HepG2 (cell line): ENCODE results near the gene CENPO. TPM values are rescaled to one million over a fixed set of nuclear protein-coding genes. Genes with fewer than 3 reads are reported as not detected.

Experiments
- ATAC-seq: fragments of 200-7000 bp; cut with Tn5 transposase; 3 replicates; pipeline ENCODE4 v1.9.1; 2020; ENCODE audit warnings: mild to moderate bottlenecking, moderate library complexity
- BruUV-seq: library from RNA; stranded (reverse); fragments of 400-500 nt; replicated peaks from 2 replicates; lab custom pipeline; 2021; lab: Mats Ljungman, UMichigan
- CTCF ChIA-PET: fragments of 300-600 bp; formaldehyde crosslinking; extraction: SDS; loops from one replicate; lab custom pipeline; 2021; ENCODE audit warnings: low total read pairs, inconsistent platforms, low intra/inter-chr PET ratio; lab: Yijun Ruan, JAX
- POLR2A ChIA-PET: fragments of 350-600 bp; sonication (Branson Sonifier 250); formaldehyde crosslinking; loops from one replicate; lab custom pipeline; 2020; ENCODE audit warnings: antibody characterized with exemption, inconsistent platforms; lab: Yijun Ruan, JAX
- DNase-seq: peaks from one replicate; pipeline ENCODE4 v3.0.0-alpha.2; 2015; ENCODE audit warnings: low spot score
- FAIRE-seq: peaks from 3 replicates; lab custom pipeline; 2011; peaks lifted over from hg19 to GRCh38; lab: Jason Lieb, UNC
- H2AFZ ChIP-seq: one replicate; pipeline ENCODE4 v1.6.1; 2011; ENCODE audit warnings: low read length, inconsistent platforms
- H3K27ac ChIP-seq: fragments of 300-600 bp; 3 replicates; pipeline ENCODE4 v1.8.0; 2011; ENCODE audit warnings: mixed run types, mild to moderate bottlenecking, mixed read lengths, low read length, inconsistent platforms; ENCODE audit not compliant: insufficient read depth; ENCODE audit errors: extremely low read length
- H3K27me3 ChIP-seq, 2 experiments: fragments of 200-600 bp in 1 of 2; 2 replicates in 1 of 2; 3 replicates in 1 of 2; pipeline versions ENCODE4 v1.6.0 to v1.8.0; 2011; ENCODE audit warnings: low read length in 2 of 2, mild to moderate bottlenecking in 2 of 2, moderate library complexity in 2 of 2, inconsistent platforms in 1 of 2; ENCODE audit not compliant: insufficient read depth in 2 of 2, control insufficient read depth in 1 of 2
- H3K36me3 ChIP-seq, 2 experiments: fragments of 200-600 bp in 1 of 2; replicated peaks in 1 of 2; 2 replicates in 1 of 2; 3 replicates in 1 of 2; pipeline versions ENCODE4 v1.5.1 to v1.8.0; 2011; ENCODE audit warnings: low read length in 2 of 2, inconsistent platforms in 1 of 2; ENCODE audit not compliant: insufficient read depth in 2 of 2, control insufficient read depth in 1 of 2
- H3K4me1 ChIP-seq: 2 replicates; pipeline ENCODE4 v1.5.1; 2012; ENCODE audit warnings: low read length, inconsistent platforms; ENCODE audit not compliant: insufficient read depth
- H3K4me2 ChIP-seq: 2 replicates; pipeline ENCODE4 v1.6.0; 2011; ENCODE audit warnings: low read depth, low read length, inconsistent platforms
- H3K4me3 ChIP-seq, 3 experiments: fragments of 200-600 bp in 1 of 3; sonication (generic), shearing (Covaris generic) in 1 of 3; replicated peaks in 1 of 3; 2 replicates each; pipeline ENCODE4 v1.5.1; 2011 to 2016; ENCODE audit warnings: low read length in 3 of 3, inconsistent platforms in 2 of 3, low read depth in 2 of 3, mild to moderate bottlenecking in 2 of 3, control low read depth in 1 of 3, mixed read lengths in 1 of 3; ENCODE audit not compliant: insufficient read depth in 1 of 3
- H3K79me2 ChIP-seq: one replicate; pipeline ENCODE4 v1.6.1; 2011; ENCODE audit warnings: low read length, inconsistent platforms; ENCODE audit not compliant: insufficient read depth
- H3K9ac ChIP-seq: 2 replicates; pipeline ENCODE4 v1.6.0; 2011; ENCODE audit warnings: mild to moderate bottlenecking, low read depth, low read length, inconsistent platforms; ENCODE audit not compliant: insufficient read depth
- H3K9me3 ChIP-seq: 2 replicates; pipeline ENCODE4 v1.5.1; 2012; ENCODE audit warnings: mild to moderate bottlenecking, low read length
- H4K20me1 ChIP-seq: 2 replicates; pipeline ENCODE4 v1.6.0; 2011; ENCODE audit warnings: inconsistent platforms, mild to moderate bottlenecking, low read length, moderate library complexity; ENCODE audit not compliant: insufficient read depth
- CBX5 ChIP-seq: sonication (generic); formaldehyde crosslinking; IDR thresholded peaks from 2 replicates; pipeline ENCODE4 v1.4.0; 2020; ENCODE audit warnings: missing genetic modification reagents, borderline replicate concordance
- CREBL2 ChIP-seq: sonication (generic); formaldehyde crosslinking; IDR thresholded peaks from 2 replicates; pipeline ENCODE4 v1.8.1; 2023; ENCODE audit warnings: missing genetic modification reagents, mild to moderate bottlenecking, borderline replicate concordance
- MAFK ChIP-seq, 2 experiments: IDR thresholded peaks in 1 of 2; conservative IDR thresholded peaks in 1 of 2; 2 replicates each; pipeline ENCODE4 v1.6.1; 2011; ENCODE audit warnings: improper control_type of control experiment in 2 of 2, low read length in 2 of 2
- NFE2L2 ChIP-seq: fragments of 150-350 bp; IDR thresholded peaks from 2 replicates; pipeline ENCODE4 v1.6.1; 2014; ENCODE audit warnings: low read length
- SKI ChIP-seq: fragments of 450-650 bp; IDR thresholded peaks from one replicate; pipeline ENCODE4 v1.6.1; 2018; ENCODE audit warnings: mild to moderate bottlenecking; ENCODE audit not compliant: partially characterized antibody
- ZBTB26 ChIP-seq: IDR thresholded peaks from 2 replicates; pipeline ENCODE4 v1.6.1; 2016; ENCODE audit warnings: missing compliant biosample characterization, missing genetic modification reagents, borderline replicate concordance
- ZBTB49 ChIP-seq: sonication (generic); formaldehyde crosslinking; IDR thresholded peaks from 2 replicates; pipeline ENCODE4 v1.4.0; 2020; ENCODE audit warnings: missing genetic modification reagents, borderline replicate concordance
- ZEB1 ChIP-seq: IDR thresholded peaks from 2 replicates; pipeline ENCODE4 v1.6.1; 2012; ENCODE audit warnings: mild to moderate bottlenecking, low read depth, inconsistent platforms; ENCODE audit not compliant: insufficient replicate concordance
- ZNF460 ChIP-seq: sonication (generic); formaldehyde crosslinking; IDR thresholded peaks from 2 replicates; pipeline ENCODE4 v1.5.1; 2020; ENCODE audit warnings: missing genetic modification reagents, mild to moderate bottlenecking, borderline replicate concordance
- ZNF512 ChIP-seq: sonication (generic); formaldehyde crosslinking; IDR thresholded peaks from 2 replicates; pipeline ENCODE4 v1.4.0; 2020; ENCODE audit warnings: mild to moderate bottlenecking, missing genetic modification reagents
- ZNF597 ChIP-seq: sonication (generic); formaldehyde crosslinking; IDR thresholded peaks from 2 replicates; pipeline ENCODE4 v1.5.0; 2020; ENCODE audit warnings: missing genetic modification reagents
- ZNF598 ChIP-seq: sonication (generic); formaldehyde crosslinking; IDR thresholded peaks from 2 replicates; pipeline ENCODE4 v1.5.1; 2020; ENCODE audit warnings: mild to moderate bottlenecking, missing genetic modification reagents, borderline replicate concordance
- ZNF605 ChIP-seq: sonication (generic); formaldehyde crosslinking; IDR thresholded peaks from 2 replicates; pipeline ENCODE4 v1.8.0; 2022; ENCODE audit warnings: mild to moderate bottlenecking, missing genetic modification reagents
- ZSCAN29 ChIP-seq: sonication (generic); formaldehyde crosslinking; conservative IDR thresholded peaks from 2 replicates; pipeline ENCODE4 v1.4.0; 2020; ENCODE audit warnings: mild to moderate bottlenecking, missing genetic modification reagents
- WGBS: methylation state at CpG from one replicate; pipeline ENCODE4 v1.1.6; 2017; ENCODE audit warnings: low lambda C conversion rate; 5-methylcytosine and 5-hydroxymethylcytosine counted together
- in situ Hi-C: cut with HindIII; loops from 2 replicates; pipeline ENCODE4 v1.10.0; 2017; ENCODE audit warnings: low pct_unique_long_range_greater_than_20kb; ENCODE audit not compliant: extremely low pct_ligation_motif_present
- intact Hi-C: fragments of 100-400 bp; cut with micrococcal nuclease; formaldehyde crosslinking; loops from one replicate; pipeline ENCODE4 v1.10.0; 2022; ENCODE audit not compliant: unreplicated experiment
- polyA plus RNA-seq, 8 experiments: library from polyadenylated mRNA; depleted of rRNA in 3 of 8; stranded (reverse) in 7 of 8; unstranded in 1 of 8; fragments of >200 nt; fragmentation: Illumina TruSeq in 4 of 8; extraction: Trizol in 4 of 8; gene quantifications; 2 replicates each; pipeline versions ENCODE4 v1.2.1 to v1.2.3, GENCODE V29; 2011 to 2016; ENCODE audit warnings: low read depth in 4 of 8, missing spikeins in 1 of 8, mixed read lengths in 1 of 8; ENCODE audit not compliant: insufficient read depth in 1 of 8
- total RNA-seq, 5 experiments: library from RNA; depleted of rRNA; stranded (reverse); fragments of >200 nt; fragmentation: Illumina TruSeq; extraction: Trizol; gene quantifications; 2 replicates each; pipeline ENCODE4 v1.2.3, GENCODE V29; 2016; ENCODE audit warnings: low read depth in 1 of 5

The CENPO gene
- total and polyA plus RNA-seq, 2 of the 13 experiments (the other 11 are each of a cell fraction or from before 2014, with no cell fraction given), result 19.7 to 35.5 TPM

DNA sequence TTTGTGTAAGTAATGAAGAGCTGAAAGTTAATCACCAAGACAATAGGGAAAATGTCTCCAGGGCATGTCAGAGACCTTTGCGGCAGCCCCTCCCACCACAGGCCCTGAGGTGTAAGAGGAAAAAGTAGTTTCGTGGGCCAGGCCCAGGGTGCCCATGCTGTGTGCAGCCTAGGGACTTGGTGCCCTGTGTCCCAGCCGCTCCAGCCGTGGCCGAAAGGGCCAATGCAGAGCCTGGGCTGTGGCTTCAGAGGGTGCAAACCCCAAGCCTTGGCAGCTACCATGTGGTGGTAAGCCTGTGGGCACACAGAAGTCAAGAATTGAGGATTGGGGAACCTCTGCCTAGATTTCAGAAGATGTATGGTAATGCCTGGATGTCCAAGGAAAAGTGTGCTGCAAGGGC lies 52.5 kb downstream of the CENPO start:
- DNase-seq (no peak), FAIRE-seq (no peak), ATAC-seq (no peak)
- Histone ChIP-seq H3K27ac (no peak overlapping the region), H3K4me3 (no peak overlapping the region), H3K9me3 (peaks cover 13% of the 10 kb centered on the region; the same call in 1 of the 2 replicates), H3K27me3 (peaks cover 10 to 67% of the 10 kb centered on the region in 2 experiments), H3K4me1 (0 out of 2 replicates have a peak, but pooled peaks cover 1% of the 10 kb centered on the region), H3K4me2 (no peak overlapping the region), H4K20me1 (no peaks in the 10 kb centered on the region), H2AFZ (no peak overlapping the region), H3K79me2 (no peaks in the 10 kb centered on the region), H3K9ac (no peak overlapping the region), H3K36me3 (no peaks in the 10 kb centered on the region)
- TF ChIP-seq ZEB1 (no peak), ZSCAN29 (CRISPR knock-in tag) (no peak), ZNF512 (CRISPR knock-in tag) (no peak), SKI (no peak), NFE2L2 (no peak), ZNF598 (no peak), CREBL2 (no peak), ZBTB26 (CRISPR knock-in tag) (no peak), MAFK (conservative IDR thresholded peaks at IDR 0.05 in 1 of 2, IDR thresholded peaks at IDR 0.05 in 1 of 2; ENCODE audit: low read length in 2 of 2) (no peak), ZNF605 (CRISPR knock-in tag) (no peak), ZNF460 (CRISPR knock-in tag) (no peak), ZNF597 (no peak), CBX5 (CRISPR knock-in tag) (no peak), ZBTB49 (CRISPR knock-in tag) (no peak)
- POLR2A ChIA-PET, result no interaction called here
- in situ Hi-C loops (no loop called here), intact Hi-C loops (no loop called here)
- no TSS peak for BruUV-seq
- 40% methylated on average over 5 of the region's 5 CpGs for WGBS
- CTCF ChIA-PET, result no interaction called here
